ENCODE results near the gene LRRC4C.
A peak's percentile ranks its signal among the peaks of the same experiment; 100 is the strongest.

The LRRC4C gene

GRCh38 chr11:41316751-41317150 is 142.7 kb downstream of the LRRC4C start:
- no peak overlapping the region for H2BK5ac ChIP-seq (ENCODE audit: low read depth, low read length, poor library complexity)
- no peak overlapping the region for H4K8ac ChIP-seq (ENCODE audit: low read depth, low read length)
- H3K27me3 ChIP-seq (ENCODE audit: insufficient read depth, low read length): no peaks in the 10 kb centered on the region
- H3K79me2 ChIP-seq (ENCODE audit: control insufficient read depth, insufficient read depth, low read length, poor library complexity): no peaks in the 10 kb centered on the region
- DNase-seq: no peak
- no peak overlapping the region for H3K18ac ChIP-seq (ENCODE audit: low read length)
- no peak overlapping the region for H3K9ac ChIP-seq (ENCODE audit: low read length)
- no peak overlapping the region for H4K91ac ChIP-seq (ENCODE audit: low read depth, low read length)
- H2BK12ac ChIP-seq (ENCODE audit: low read length): no peak overlapping the region
- no peak overlapping the region for H3K27ac ChIP-seq (ENCODE audit: low read depth, low read length)
- H3K4me2 ChIP-seq (ENCODE audit: low read length): no peak overlapping the region
- H2AFZ ChIP-seq (ENCODE audit: insufficient read depth, low read length, poor library complexity): no peak overlapping the region
- H3K36me3 ChIP-seq (ENCODE audit: control insufficient read depth in 1 of 2, insufficient read depth in 2 of 2, low read length in 2 of 2): no peaks in the 10 kb centered on the region
- H3K4me1 ChIP-seq (ENCODE audit: control insufficient read depth in 1 of 2, insufficient read depth in 2 of 2, low read length in 2 of 2): no peaks in the 10 kb centered on the region
- H3K9me3 ChIP-seq (ENCODE audit: insufficient read depth, low read depth, low read length): no peaks in the 10 kb centered on the region
- no peak overlapping the region for H2AK5ac ChIP-seq (ENCODE audit: low read length)
- no peaks in the 10 kb centered on the region for H3K79me1 ChIP-seq (ENCODE audit: low read length)
- H4K12ac ChIP-seq (ENCODE audit: low read depth, low read length): no peak overlapping the region
- H3K23ac ChIP-seq (ENCODE audit: low read length): no peak overlapping the region
- no peak overlapping the region for H3K4me3 ChIP-seq (ENCODE audit: low read depth, low read length)
- WGBS (ENCODE audit: extremely low coverage, insufficient coverage, insufficient read length): no CpG with 5 or more reads among the region's 2 CpGs
- no peak overlapping the region for H3K14ac ChIP-seq (ENCODE audit: low read length)
- H2BK120ac ChIP-seq (ENCODE audit: insufficient read depth, low read length, poor library complexity): no peak overlapping the region
- H3K4ac ChIP-seq (ENCODE audit: low read depth, low read length): no peak overlapping the region

- H3K9ac ChIP-seq (ENCODE audit: low read length): no peak overlapping the region
- H2BK12ac ChIP-seq (ENCODE audit: low read length): no peak overlapping the region
- H4K12ac ChIP-seq (ENCODE audit: low read depth, low read length): no peak overlapping the region
- no peak overlapping the region for H3K14ac ChIP-seq (ENCODE audit: low read length)
- H3K36me3 ChIP-seq (ENCODE audit: control insufficient read depth in 1 of 2, insufficient read depth in 2 of 2, low read length in 2 of 2): no peaks in the 10 kb centered on the region
- H2AFZ ChIP-seq (ENCODE audit: insufficient read depth, low read length, poor library complexity): no peak overlapping the region
- no peaks in the 10 kb centered on the region for H3K4me1 ChIP-seq (ENCODE audit: control insufficient read depth in 1 of 2, insufficient read depth in 2 of 2, low read length in 2 of 2)
- H3K79me1 ChIP-seq (ENCODE audit: low read length): no peaks in the 10 kb centered on the region
- no peak overlapping the region for H2BK5ac ChIP-seq (ENCODE audit: low read depth, low read length, poor library complexity)
- H3K4ac ChIP-seq (ENCODE audit: low read depth, low read length): no peak overlapping the region
- H3K9me3 ChIP-seq (ENCODE audit: insufficient read depth, low read depth, low read length): no peaks in the 10 kb centered on the region
- H2AK5ac ChIP-seq (ENCODE audit: low read length): no peak overlapping the region
- H3K4me2 ChIP-seq (ENCODE audit: low read length): no peak overlapping the region
- no peak overlapping the region for H2BK120ac ChIP-seq (ENCODE audit: insufficient read depth, low read length, poor library complexity)
- H4K8ac ChIP-seq (ENCODE audit: low read depth, low read length): no peak overlapping the region
- H3K27me3 ChIP-seq (ENCODE audit: insufficient read depth, low read length): no peaks in the 10 kb centered on the region
- H3K4me3 ChIP-seq (ENCODE audit: low read depth, low read length): no peak overlapping the region
- H4K91ac ChIP-seq (ENCODE audit: low read depth, low read length): no peak overlapping the region
- no peak overlapping the region for H3K23ac ChIP-seq (ENCODE audit: low read length)
- no CpG with 5 or more reads among the region's 1 CpG for WGBS (ENCODE audit: extremely low coverage, insufficient coverage, insufficient read length)
- no peak overlapping the region for H3K18ac ChIP-seq (ENCODE audit: low read length)
- H3K79me2 ChIP-seq (ENCODE audit: control insufficient read depth, insufficient read depth, low read length, poor library complexity): no peaks in the 10 kb centered on the region
- no peak for DNase-seq
- H3K27ac ChIP-seq (ENCODE audit: low read depth, low read length): no peak overlapping the region
These were observed 146.2 kb downstream of the LRRC4C start for GRCh38 chr11:41313226-41313625.

- no peaks in the 10 kb centered on the region for H3K4me1 ChIP-seq (ENCODE audit: control insufficient read depth in 1 of 2, insufficient read depth in 2 of 2, low read length in 2 of 2)
- H2BK5ac ChIP-seq (ENCODE audit: low read depth, low read length, poor library complexity): no peak overlapping the region
- H4K8ac ChIP-seq (ENCODE audit: low read depth, low read length): no peak overlapping the region
- H3K9ac ChIP-seq (ENCODE audit: low read length): no peak overlapping the region
- no peak overlapping the region for H3K27ac ChIP-seq (ENCODE audit: low read depth, low read length)
- H3K18ac ChIP-seq (ENCODE audit: low read length): no peak overlapping the region
- H4K91ac ChIP-seq (ENCODE audit: low read depth, low read length): no peak overlapping the region
- no peaks in the 10 kb centered on the region for H3K79me2 ChIP-seq (ENCODE audit: control insufficient read depth, insufficient read depth, low read length, poor library complexity)
- H3K36me3 ChIP-seq (ENCODE audit: control insufficient read depth in 1 of 2, insufficient read depth in 2 of 2, low read length in 2 of 2): no peaks in the 10 kb centered on the region
- H3K14ac ChIP-seq (ENCODE audit: low read length): no peak overlapping the region
- H3K23ac ChIP-seq (ENCODE audit: low read length): no peak overlapping the region
- H2AK5ac ChIP-seq (ENCODE audit: low read length): no peak overlapping the region
- DNase-seq: no peak
- no peaks in the 10 kb centered on the region for H3K79me1 ChIP-seq (ENCODE audit: low read length)
- H3K27me3 ChIP-seq (ENCODE audit: insufficient read depth, low read length): no peaks in the 10 kb centered on the region
- no peak overlapping the region for H2BK12ac ChIP-seq (ENCODE audit: low read length)
- no peak overlapping the region for H4K12ac ChIP-seq (ENCODE audit: low read depth, low read length)
- no CpG with 5 or more reads among the region's 4 CpGs for WGBS (ENCODE audit: extremely low coverage, insufficient coverage, insufficient read length)
- H2AFZ ChIP-seq (ENCODE audit: insufficient read depth, low read length, poor library complexity): no peak overlapping the region
- no peak overlapping the region for H3K4me3 ChIP-seq (ENCODE audit: low read depth, low read length)
- H2BK120ac ChIP-seq (ENCODE audit: insufficient read depth, low read length, poor library complexity): no peak overlapping the region
- H3K4me2 ChIP-seq (ENCODE audit: low read length): no peak overlapping the region
- H3K4ac ChIP-seq (ENCODE audit: low read depth, low read length): no peak overlapping the region
- H3K9me3 ChIP-seq (ENCODE audit: insufficient read depth, low read depth, low read length): no peaks in the 10 kb centered on the region
These were observed 149.7 kb downstream of the LRRC4C start for GRCh38 chr11:41309716-41310115.

- no peak overlapping the region for H3K4ac ChIP-seq (ENCODE audit: low read depth, low read length)
- H3K27ac ChIP-seq (ENCODE audit: low read depth, low read length): no peak overlapping the region
- H3K36me3 ChIP-seq (ENCODE audit: control insufficient read depth in 1 of 2, insufficient read depth in 2 of 2, low read length in 2 of 2): no peaks in the 10 kb centered on the region
- no peak for DNase-seq
- H2AFZ ChIP-seq (ENCODE audit: insufficient read depth, low read length, poor library complexity): no peak overlapping the region
- H3K4me2 ChIP-seq (ENCODE audit: low read length): no peak overlapping the region
- H2BK5ac ChIP-seq (ENCODE audit: low read depth, low read length, poor library complexity): no peak overlapping the region
- H2BK120ac ChIP-seq (ENCODE audit: insufficient read depth, low read length, poor library complexity): no peak overlapping the region
- no peaks in the 10 kb centered on the region for H3K9me3 ChIP-seq (ENCODE audit: insufficient read depth, low read depth, low read length)
- no peaks in the 10 kb centered on the region for H3K4me1 ChIP-seq (ENCODE audit: control insufficient read depth in 1 of 2, insufficient read depth in 2 of 2, low read length in 2 of 2)
- no peak overlapping the region for H4K12ac ChIP-seq (ENCODE audit: low read depth, low read length)
- no peak overlapping the region for H3K18ac ChIP-seq (ENCODE audit: low read length)
- H2BK12ac ChIP-seq (ENCODE audit: low read length): no peak overlapping the region
- H3K27me3 ChIP-seq (ENCODE audit: insufficient read depth, low read length): no peaks in the 10 kb centered on the region
- H3K14ac ChIP-seq (ENCODE audit: low read length): no peak overlapping the region
- H2AK5ac ChIP-seq (ENCODE audit: low read length): no peak overlapping the region
- no peak overlapping the region for H3K23ac ChIP-seq (ENCODE audit: low read length)
- no peak overlapping the region for H4K8ac ChIP-seq (ENCODE audit: low read depth, low read length)
- H3K79me1 ChIP-seq (ENCODE audit: low read length): no peaks in the 10 kb centered on the region
- H3K79me2 ChIP-seq (ENCODE audit: control insufficient read depth, insufficient read depth, low read length, poor library complexity): no peaks in the 10 kb centered on the region
- no CpG with 5 or more reads among the region's 4 CpGs for WGBS (ENCODE audit: extremely low coverage, insufficient coverage, insufficient read length)
- H3K4me3 ChIP-seq (ENCODE audit: low read depth, low read length): no peak overlapping the region
- no peak overlapping the region for H4K91ac ChIP-seq (ENCODE audit: low read depth, low read length)
- peak overlapping the region; percentile 13 for H3K9ac ChIP-seq (ENCODE audit: low read length)
These were observed 150.3 kb downstream of the LRRC4C start for GRCh38 chr11:41309111-41309522.
